Measurements from ENCODE around the gene ITFG1. TPM values are rescaled to one million over a fixed set of nuclear protein-coding genes. Genes with fewer than 3 reads are reported as not detected.

ITFG1 gene
- 10 to 100 TPM; 16.5 to 16.7 TPM for total RNA-seq

DNA sequence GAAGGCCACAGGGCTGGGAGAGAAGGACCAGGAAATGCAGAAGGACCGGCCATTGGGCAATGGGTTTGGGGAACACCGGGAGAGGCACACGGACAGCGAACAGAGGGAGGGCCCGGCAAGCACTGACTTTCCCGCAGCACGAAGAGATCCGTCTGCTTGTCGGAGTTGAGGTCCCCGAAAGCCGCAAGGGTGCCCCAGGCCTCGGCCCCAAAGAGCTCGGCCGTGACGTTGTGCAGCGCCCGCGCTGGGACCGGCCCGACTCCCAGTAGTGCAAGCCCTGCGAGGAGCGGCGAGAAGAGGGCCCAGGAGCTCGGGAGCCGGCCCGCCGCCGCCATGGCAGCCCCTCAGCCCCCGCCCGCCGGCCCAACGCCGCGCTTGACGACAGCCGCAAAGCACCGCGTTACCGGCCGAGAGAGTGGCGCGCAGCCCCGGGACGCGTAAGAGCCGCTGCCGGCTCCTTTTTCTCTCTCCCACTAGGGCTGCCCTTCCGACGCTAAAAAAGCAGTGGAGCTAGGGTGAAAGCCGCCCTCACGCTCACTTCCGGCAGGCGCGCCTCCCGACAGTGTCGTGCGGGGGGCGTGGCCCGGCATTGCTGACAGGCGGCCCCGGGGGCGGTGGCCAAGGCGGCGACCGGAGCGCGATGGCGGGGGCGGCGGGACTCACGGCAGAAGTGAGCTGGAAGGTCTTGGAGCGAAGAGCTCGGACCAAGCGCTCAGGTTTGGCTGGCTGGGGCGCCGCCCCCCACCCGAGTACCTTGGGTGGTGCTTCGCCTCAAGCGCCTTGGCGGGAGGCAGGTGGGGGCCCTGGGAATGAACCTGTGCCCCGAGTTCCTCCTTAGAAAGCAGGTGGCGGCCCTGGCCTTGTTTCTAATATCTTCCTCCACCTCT, at the start of gene ITFG1, which contains the start of gene PHKB:
Gene ITFG1, minus strand, starts transcription at position 353 of the 887 bp plus-strand sequence. Its CDS starts 18 bp downstream, at position 335.
Gene PHKB, plus strand, starts transcription at position 621 of the 887 bp plus-strand sequence. Its CDS starts 20 bp downstream, at position 641.
- TF ChIP-seq CTCF (IDR thresholded peaks at IDR 0.05) = no peak
- Mint-ChIP-seq H3K27me3 (no peaks in the 10 kb centered on the region), H3K4me3 (peak within 1 kb of the TSS; percentile 95), H3K27ac (peak within 1 kb of the TSS; percentile 95), H3K36me3 (ENCODE audit: low read depth) (peaks cover 9% of the 10 kb centered on the region), H3K4me1 (ENCODE audit: low read depth) (peaks cover 58% of the 10 kb centered on the region), H3K9me3 (no peaks in the 10 kb centered on the region)
- ATAC-seq (peak; percentile 94), DNase-seq (peak; percentile 97)
- POLR2A ChIA-PET = interaction anchor here (0.6 to 1.8 kb wide), 8 partner anchors 8 to 697 kb away, joined by 3 to 7 read pairs (median 3); partner anchors contain the start of gene NETO2
- CTCF ChIA-PET = interaction anchor here (1.0 to 2.2 kb wide), 6 partner anchors 10 to 319 kb away, joined by 3 to 12 read pairs (median 6); partner anchors contain the start of gene NETO2
- intact Hi-C loops (cut with micrococcal nuclease) = loop anchor here (10.0 kb wide), 1 partner anchor 316 kb away; the partner anchor contains the start of gene NETO2

- ATAC-seq (no peak), DNase-seq (no peak)
- TF ChIP-seq CTCF (IDR thresholded peaks at IDR 0.05) = no peak
- Mint-ChIP-seq H3K27ac (no peak overlapping the region), H3K4me1 (ENCODE audit: low read depth) (no peaks in the 10 kb centered on the region), H3K36me3 (ENCODE audit: low read depth) (peaks cover 17% of the 10 kb centered on the region), H3K27me3 (no peaks in the 10 kb centered on the region), H3K4me3 (no peak overlapping the region), H3K9me3 (no peaks in the 10 kb centered on the region)
- ChIA-PET POLR2A (no interaction called here), CTCF (no interaction called here)
- intact Hi-C loops (cut with micrococcal nuclease) = no loop called here
These were observed 46.8 kb upstream of the ITFG1 start for GRCh38 chr16:47507701-47508100.

DNA sequence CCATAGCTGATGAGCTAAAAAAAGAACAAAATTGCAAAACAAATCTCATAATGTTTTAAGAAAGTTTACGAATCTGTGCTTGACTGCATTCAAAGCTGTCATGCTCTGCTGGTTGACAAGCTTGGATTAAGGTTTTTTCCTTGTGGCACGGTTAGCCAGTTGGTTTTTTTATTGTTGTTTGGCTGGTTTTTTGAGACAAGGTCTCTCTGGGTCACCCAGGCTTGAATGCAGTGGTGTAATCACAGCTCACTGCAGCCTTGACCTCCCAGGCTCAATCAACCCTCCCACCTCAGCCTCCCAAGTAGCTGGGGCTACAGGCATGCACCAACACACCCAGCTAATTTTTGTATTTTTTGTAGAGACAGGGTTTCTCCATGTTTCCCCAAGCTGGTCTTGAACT, 45.9 kb upstream of the ITFG1 start:
- ATAC-seq = no peak
- ChIA-PET POLR2A (interaction anchor here (0.7 kb wide), 1 partner anchor 94 kb away, joined by 3 read pairs; no protein-coding TSS in a partner anchor), CTCF (interaction anchor here (1.0 kb wide), 1 partner anchor 55 kb away, joined by 3 read pairs; no protein-coding TSS in a partner anchor)
- no peaks in the 10 kb centered on the region for H3K4me1 Mint-ChIP-seq (ENCODE audit: low read depth)
- H3K4me3 Mint-ChIP-seq = no peak overlapping the region
- H3K27ac Mint-ChIP-seq = no peak overlapping the region
- intact Hi-C loops (cut with micrococcal nuclease) = no loop called here
- peaks cover 16% of the 10 kb centered on the region for H3K36me3 Mint-ChIP-seq (ENCODE audit: low read depth)
- DNase-seq = no peak
- no peaks in the 10 kb centered on the region for H3K9me3 Mint-ChIP-seq
- TF ChIP-seq CTCF (IDR thresholded peaks at IDR 0.05) = no peak
- no peaks in the 10 kb centered on the region for H3K27me3 Mint-ChIP-seq

DNA sequence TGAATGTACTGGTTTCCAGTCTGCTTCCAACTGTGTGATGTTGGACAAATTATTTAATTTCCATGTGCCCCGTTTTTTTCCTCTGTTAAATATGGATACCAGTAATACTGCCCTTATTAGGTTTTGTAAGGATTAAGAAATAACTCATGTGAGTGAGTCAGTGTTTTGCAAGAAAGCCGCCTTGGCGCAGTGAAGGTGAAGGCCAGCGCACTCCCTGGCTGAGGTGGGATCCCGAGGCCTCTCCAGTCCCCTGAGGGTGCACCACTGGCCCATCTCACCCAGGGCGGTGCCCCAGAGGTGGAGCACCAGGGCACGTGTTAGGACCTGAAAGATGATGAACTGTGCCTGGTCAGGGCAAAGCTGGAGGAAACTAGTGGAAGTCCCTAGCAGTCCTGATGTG, 43.7 kb upstream of the ITFG1 start:
- no peak for TF ChIP-seq CTCF (IDR thresholded peaks at IDR 0.05)
- peaks cover 28% of the 10 kb centered on the region for H3K36me3 Mint-ChIP-seq (ENCODE audit: low read depth)
- CTCF ChIA-PET = no interaction called here
- DNase-seq = no peak
- H3K9me3 Mint-ChIP-seq = no peaks in the 10 kb centered on the region
- intact Hi-C loops (cut with micrococcal nuclease) = no loop called here
- H3K27me3 Mint-ChIP-seq = no peaks in the 10 kb centered on the region
- H3K27ac Mint-ChIP-seq = no peak overlapping the region
- no peaks in the 10 kb centered on the region for H3K4me1 Mint-ChIP-seq (ENCODE audit: low read depth)
- POLR2A ChIA-PET = no interaction called here
- ATAC-seq = no peak
- H3K4me3 Mint-ChIP-seq = no peak overlapping the region

DNA sequence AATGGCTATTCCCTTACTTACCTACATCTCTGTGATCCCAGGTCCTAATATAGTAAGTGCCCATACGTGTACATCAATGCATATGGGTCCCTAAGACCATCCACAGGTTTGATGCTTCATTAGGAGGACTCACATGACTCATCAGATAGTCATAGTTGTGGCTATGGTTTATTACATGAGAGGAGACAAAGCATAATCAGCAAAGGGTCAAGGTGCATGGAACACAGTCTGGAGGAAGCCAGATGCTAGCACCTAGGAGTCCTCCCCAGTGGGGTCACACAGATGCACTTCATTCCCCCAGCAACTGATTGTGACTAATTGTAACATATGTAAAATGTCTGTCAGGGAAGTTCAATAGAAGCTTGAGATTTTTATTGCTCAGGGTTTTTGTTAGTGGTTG, 43.1 kb upstream of the ITFG1 start:
- intact Hi-C loops (cut with micrococcal nuclease) = no loop called here
- Mint-ChIP-seq H3K4me1 (ENCODE audit: low read depth) (no peaks in the 10 kb centered on the region), H3K27me3 (no peaks in the 10 kb centered on the region), H3K36me3 (ENCODE audit: low read depth) (peaks cover 28% of the 10 kb centered on the region), H3K9me3 (no peaks in the 10 kb centered on the region), H3K4me3 (no peak overlapping the region), H3K27ac (no peak overlapping the region)
- POLR2A ChIA-PET = no interaction called here
- ATAC-seq = no peak
- no peak for DNase-seq
- no peak for TF ChIP-seq CTCF (IDR thresholded peaks at IDR 0.05)
- CTCF ChIA-PET = no interaction called here

All from activated CD8-positive, alpha-beta T cell treated with anti-CD3 and anti-CD28 coated beads for 36 hours (primary cell).